GM12865 (cell line): ENCODE results near the gene RPS6KA3.
A peak's percentile ranks its signal among the peaks of the same experiment; 100 is the strongest.

ENCODE experiments used
- DNase-seq: peaks from one replicate; pipeline ENCODE4 v3.0.0; 2010; ENCODE audit warnings: low read depth
- H3K4me3 ChIP-seq: 2 replicates; pipeline ENCODE4 v1.5.1; 2011; ENCODE audit warnings: mild to moderate bottlenecking, low read depth, low read length, control low read depth
- TF ChIP-seq, protein P1 (sequence below): IDR thresholded peaks from 2 replicates; pipeline ENCODE4 v1.5.1; 2011; ENCODE audit warnings: low read length, control low read depth, low read depth, inconsistent platforms; ENCODE audit not compliant: insufficient read depth; ENCODE audit errors: missing control alignments

RPS6KA3 gene

DNA sequence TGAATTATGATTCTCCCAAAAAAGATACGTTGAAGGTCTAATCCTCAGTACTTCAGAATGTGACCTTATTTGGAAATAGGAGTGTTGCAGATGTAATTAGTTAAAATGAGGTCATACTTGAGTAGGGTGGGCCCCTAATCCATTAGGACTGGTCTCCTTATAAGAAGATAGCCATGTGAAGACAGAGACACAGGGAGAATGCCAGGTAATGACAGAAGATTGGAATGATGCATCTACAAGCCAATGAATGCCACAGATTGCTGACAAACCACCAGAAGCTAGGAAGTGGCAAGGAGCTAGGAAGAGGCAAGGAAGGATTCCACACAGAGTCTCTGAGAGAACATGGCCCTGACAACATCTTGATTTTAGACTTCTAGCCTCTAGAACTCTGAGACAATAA is 7.4 kb upstream of the RPS6KA3 start:
- H3K4me3 ChIP-seq, result no peak overlapping the region
- no peak for DNase-seq
- TF ChIP-seq, protein P1, sequence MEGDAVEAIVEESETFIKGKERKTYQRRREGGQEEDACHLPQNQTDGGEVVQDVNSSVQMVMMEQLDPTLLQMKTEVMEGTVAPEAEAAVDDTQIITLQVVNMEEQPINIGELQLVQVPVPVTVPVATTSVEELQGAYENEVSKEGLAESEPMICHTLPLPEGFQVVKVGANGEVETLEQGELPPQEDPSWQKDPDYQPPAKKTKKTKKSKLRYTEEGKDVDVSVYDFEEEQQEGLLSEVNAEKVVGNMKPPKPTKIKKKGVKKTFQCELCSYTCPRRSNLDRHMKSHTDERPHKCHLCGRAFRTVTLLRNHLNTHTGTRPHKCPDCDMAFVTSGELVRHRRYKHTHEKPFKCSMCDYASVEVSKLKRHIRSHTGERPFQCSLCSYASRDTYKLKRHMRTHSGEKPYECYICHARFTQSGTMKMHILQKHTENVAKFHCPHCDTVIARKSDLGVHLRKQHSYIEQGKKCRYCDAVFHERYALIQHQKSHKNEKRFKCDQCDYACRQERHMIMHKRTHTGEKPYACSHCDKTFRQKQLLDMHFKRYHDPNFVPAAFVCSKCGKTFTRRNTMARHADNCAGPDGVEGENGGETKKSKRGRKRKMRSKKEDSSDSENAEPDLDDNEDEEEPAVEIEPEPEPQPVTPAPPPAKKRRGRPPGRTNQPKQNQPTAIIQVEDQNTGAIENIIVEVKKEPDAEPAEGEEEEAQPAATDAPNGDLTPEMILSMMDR, result no peak

DNA sequence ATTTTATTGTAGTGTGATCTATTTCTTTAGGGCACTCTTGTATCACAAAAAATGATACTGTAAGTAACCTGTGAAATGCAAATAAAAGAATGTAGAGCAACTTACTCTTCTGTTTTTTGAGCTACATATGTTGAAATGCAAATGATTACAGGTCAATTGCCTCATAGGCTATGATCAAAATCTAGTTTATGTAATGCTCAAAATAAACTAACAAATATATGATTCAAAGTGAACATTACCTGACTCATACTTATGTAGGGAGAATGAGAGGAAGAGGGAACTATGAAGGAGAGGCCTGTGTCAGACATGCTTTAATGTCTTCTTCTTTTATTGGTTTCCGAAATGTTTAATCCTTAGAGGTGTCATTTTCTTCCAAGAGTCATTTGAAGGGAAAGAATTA is 5.0 kb upstream of the RPS6KA3 start:
- DNase-seq, result no peak
- TF ChIP-seq, protein P1, result no peak
- no peak overlapping the region for H3K4me3 ChIP-seq

DNA sequence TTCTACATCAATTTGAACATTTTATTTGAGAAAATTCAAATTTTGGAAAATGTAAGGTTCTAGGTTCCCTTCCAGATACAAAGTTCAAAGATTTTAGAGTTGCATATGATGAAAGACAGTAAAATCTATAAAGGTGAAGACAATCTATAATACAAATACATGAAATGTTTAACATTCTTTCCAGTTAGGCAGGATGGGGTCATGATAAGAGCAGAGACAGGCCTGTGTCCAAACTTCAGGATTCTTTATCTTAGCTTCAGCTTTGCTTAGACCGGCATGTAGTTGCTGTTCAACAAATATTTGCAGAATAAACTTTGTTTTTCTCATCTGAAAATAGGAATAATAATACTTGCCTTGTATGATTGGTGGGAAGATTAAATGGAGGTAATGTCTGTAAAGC is 4.5 kb upstream of the RPS6KA3 start:
- H3K4me3 ChIP-seq, result no peak overlapping the region
- TF ChIP-seq, protein P1, result no peak
- DNase-seq, result no peak

DNA sequence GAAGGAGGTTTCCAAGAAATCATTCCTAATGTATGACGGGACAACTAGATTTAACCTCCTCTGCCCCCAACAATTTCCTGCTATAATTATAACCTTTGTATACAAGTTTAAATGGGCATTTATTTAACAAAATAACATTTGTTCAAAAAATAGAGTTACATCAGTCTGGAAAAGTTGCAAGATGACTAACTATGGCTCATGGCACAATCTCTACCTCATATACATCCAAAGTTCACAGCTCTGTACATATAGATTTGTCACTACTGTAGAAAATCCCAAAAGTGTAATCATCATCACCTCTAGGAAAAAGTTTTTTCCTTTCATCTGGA is 3.8 kb upstream of the RPS6KA3 start:
- H3K4me3 ChIP-seq, result no peak overlapping the region
- no peak for DNase-seq
- TF ChIP-seq, protein P1, result no peak

DNA sequence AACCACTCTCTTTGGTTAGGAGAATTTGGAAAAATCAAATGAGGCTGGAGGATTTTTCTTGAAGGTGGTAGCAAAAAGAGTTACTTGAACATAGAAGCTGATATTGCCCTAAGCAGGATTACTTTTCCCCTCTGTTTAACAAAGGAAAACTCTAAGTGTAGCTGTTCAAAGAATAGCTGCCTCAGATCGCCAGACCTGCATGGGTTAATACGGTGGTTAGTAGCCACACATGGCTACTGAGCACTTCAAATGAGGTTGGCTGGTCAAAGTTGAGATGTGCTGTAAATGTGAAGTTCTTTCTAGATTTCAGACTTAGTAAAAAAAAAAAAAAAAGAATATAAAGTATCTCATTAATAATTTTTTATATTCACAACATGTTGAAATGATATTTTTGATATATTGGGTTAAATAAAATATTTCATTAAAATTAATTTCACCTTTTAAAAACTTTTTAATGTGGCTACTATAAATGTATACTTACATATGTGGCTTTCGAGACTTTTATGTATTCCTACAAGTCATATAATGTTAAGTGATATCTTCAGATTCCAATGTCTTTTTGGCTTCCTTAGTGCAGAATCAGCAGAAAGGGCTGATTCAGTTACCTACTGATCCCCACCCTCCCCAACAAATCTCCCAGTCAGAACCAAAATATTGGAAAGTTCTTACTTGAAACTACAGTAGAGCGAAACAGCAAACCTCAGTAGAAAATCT is 3.3 kb upstream of the RPS6KA3 start:
- TF ChIP-seq, protein P1, result no peak
- no peak overlapping the region for H3K4me3 ChIP-seq
- DNase-seq, result no peak

DNA sequence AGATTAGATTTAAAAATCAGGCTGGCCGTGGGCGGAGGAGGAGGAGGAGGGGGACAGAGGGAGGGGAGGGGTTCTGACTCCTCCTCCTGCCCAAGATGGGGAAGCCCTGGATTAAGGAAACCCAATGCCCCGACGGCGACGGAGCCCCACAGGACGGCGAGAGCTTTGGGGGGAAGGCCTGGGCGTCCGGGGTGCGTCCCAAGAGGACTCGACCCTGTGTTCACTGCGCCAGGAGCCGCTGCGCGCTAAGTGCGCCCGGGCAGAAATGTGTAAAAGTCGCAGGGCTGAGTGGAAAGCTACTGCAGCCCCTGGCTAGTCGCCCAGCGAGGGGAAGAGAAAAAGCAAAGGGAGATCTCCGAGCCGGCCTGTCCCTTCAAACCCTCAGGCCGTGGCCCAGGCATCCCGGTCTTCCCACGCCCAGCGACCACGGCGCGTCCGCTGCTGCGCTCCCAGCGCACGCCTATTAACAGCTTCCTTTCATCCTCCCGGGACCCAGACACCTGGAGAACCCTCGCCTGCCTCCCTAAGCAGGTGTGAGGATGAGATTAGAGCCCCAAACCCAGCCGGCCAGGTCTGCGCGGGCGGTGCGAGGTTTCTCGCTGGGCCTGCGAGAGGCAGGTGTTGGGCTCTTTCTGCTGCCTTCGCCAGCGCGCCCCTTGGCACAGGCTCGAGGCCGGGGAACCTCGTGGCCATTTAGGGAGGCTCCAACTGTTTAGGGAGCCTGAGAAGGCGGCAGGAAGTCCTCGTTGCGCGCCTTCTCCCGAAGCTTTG is 1.4 kb upstream of the RPS6KA3 start:
- no peak for DNase-seq
- TF ChIP-seq, protein P1, result no peak
- H3K4me3 ChIP-seq, result peak overlapping the region; percentile 87; the same call in 1 of the 2 replicates

DNA sequence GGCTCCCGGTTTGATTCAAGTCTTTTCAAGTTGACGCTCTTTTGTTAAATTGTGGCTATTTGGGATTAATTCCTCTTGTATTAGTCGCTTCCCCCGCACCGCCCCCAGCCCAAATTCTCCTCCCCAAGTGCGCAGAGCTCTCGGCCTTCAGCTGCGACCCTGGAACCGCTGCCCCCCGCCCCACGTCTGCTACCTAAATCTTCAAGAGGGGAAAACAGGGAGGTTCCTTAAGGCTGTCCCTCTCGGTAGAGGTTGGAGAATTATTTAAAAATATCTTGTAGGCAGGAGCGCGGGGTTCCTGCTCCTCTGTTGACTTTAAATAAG is 860 bp upstream of the RPS6KA3 start:
- H3K4me3 ChIP-seq, result peak overlapping the region; percentile 87
- TF ChIP-seq, protein P1, result no peak
- no peak for DNase-seq
